Pons (tissue), 1 donor: ENCODE data around the gene SPART.
"Not testable (repeated sequence)": the region's sequence is repeated elsewhere in the genome, so short reads cannot be mapped to it uniquely, and the experiment has no call there.

Experiments used
- DNase-seq: peaks from one replicate; pipeline ENCODE4 v3.0.0-alpha.2; 2016; ENCODE audit warnings: low spot score

The SPART gene

GRCh38 chr13:36353001-36353400, 6.8 kb upstream of the SPART start:
- DNase-seq: no peak

GRCh38 chr13:36352350-36352749, 6.2 kb upstream of the SPART start:
- no peak for DNase-seq

GRCh38 chr13:36347531-36348210, 1.5 kb upstream of the SPART start:
- DNase-seq: no peak

GRCh38 chr13:36345438-36346221, 564 bp downstream of the SPART start:
- DNase-seq: peak; percentile 86

- peak; percentile 46 for DNase-seq
Measured at GRCh38 chr13:36344886-36345437, 1.2 kb downstream of the SPART start.

GRCh38 chr13:36344173-36344572, 2.0 kb downstream of the SPART start:
- no peak for DNase-seq

- DNase-seq: no peak
Measured at GRCh38 chr13:36343766-36344165, 2.4 kb downstream of the SPART start.

GRCh38 chr13:36342715-36343114, 3.5 kb downstream of the SPART start:
- no peak for DNase-seq

- DNase-seq: no peak
Measured at GRCh38 chr13:36341718-36342117, 4.5 kb downstream of the SPART start.

- DNase-seq: no peak
Measured at GRCh38 chr13:36339600-36340155, 6.5 kb downstream of the SPART start.

GRCh38 chr13:36337938-36338641, 8.1 kb downstream of the SPART start:
- DNase-seq: no peak

- DNase-seq: no peak
Measured at GRCh38 chr13:36332986-36333385, 13.2 kb downstream of the SPART start.

GRCh38 chr13:36332255-36332654, 13.9 kb downstream of the SPART start:
- DNase-seq: not testable (repeated sequence)

- no peak for DNase-seq
Measured at GRCh38 chr13:36331280-36331679, 14.9 kb downstream of the SPART start.

GRCh38 chr13:36329361-36329760, 16.8 kb downstream of the SPART start:
- no peak for DNase-seq

GRCh38 chr13:36328821-36329220, 17.4 kb downstream of the SPART start:
- DNase-seq: no peak

GRCh38 chr13:36325912-36326311, 20.3 kb downstream of the SPART start:
- DNase-seq: no peak

GRCh38 chr13:36324881-36325280, 21.3 kb downstream of the SPART start:
- not testable (repeated sequence) for DNase-seq

- DNase-seq: no peak
Measured at GRCh38 chr13:36323951-36324566, 22.1 kb downstream of the SPART start.

- DNase-seq: no peak
Measured at GRCh38 chr13:36323408-36323807, 22.8 kb downstream of the SPART start.

- DNase-seq: not testable (repeated sequence)
Measured at GRCh38 chr13:36319793-36320192, 26.4 kb downstream of the SPART start.
